MM.1S (cell line): ENCODE results near the gene TSHZ3.

Experiments
- DNase-seq: peaks from one replicate; pipeline ENCODE4 v3.0.0-alpha.2; 2015
- H2AFZ ChIP-seq: fragments of 300-600 bp; sonication (generic); 2 replicates; pipeline ENCODE4 v1.6.0; 2016; ENCODE audit warnings: antibody characterized with exemption, low read length
- H3F3A ChIP-seq: fragments of 300-600 bp; sonication (generic); 2 replicates; pipeline ENCODE4 v1.6.1; 2016; ENCODE audit warnings: mild to moderate bottlenecking, antibody characterized with exemption, low read length, moderate library complexity, mixed read lengths; ENCODE audit not compliant: insufficient read depth
- H3K27ac ChIP-seq: fragments of 300-600 bp; sonication (generic); 2 replicates; pipeline ENCODE4 v1.5.1; 2016; ENCODE audit warnings: mild to moderate bottlenecking, low read length
- H3K27me3 ChIP-seq: fragments of 300-600 bp; sonication (generic); replicated peaks from 2 replicates; pipeline ENCODE4 v1.6.0; 2016; ENCODE audit warnings: low read length; ENCODE audit not compliant: insufficient read depth
- H3K36me3 ChIP-seq: fragments of 300-600 bp; sonication (generic); replicated peaks from 2 replicates; pipeline ENCODE4 v1.6.1; 2016; ENCODE audit warnings: mild to moderate bottlenecking, low read length, mixed read lengths; ENCODE audit not compliant: insufficient read depth
- H3K4me1 ChIP-seq: fragments of 300-600 bp; sonication (generic); 2 replicates; pipeline ENCODE4 v1.6.1; 2016; ENCODE audit warnings: low read length, mixed read lengths
- H3K4me2 ChIP-seq: fragments of 300-600 bp; sonication (generic); 2 replicates; pipeline ENCODE4 v1.6.0; 2016; ENCODE audit warnings: low read depth, low read length
- H3K4me3 ChIP-seq: fragments of 300-600 bp; sonication (generic); 2 replicates; pipeline ENCODE4 v1.5.1; 2016; ENCODE audit warnings: low read length, mixed read lengths
- H3K79me2 ChIP-seq: fragments of 300-600 bp; sonication (generic); 2 replicates; pipeline ENCODE4 v1.6.1; 2016; ENCODE audit warnings: mixed run types, low read length, mixed read lengths
- H3K9ac ChIP-seq: fragments of 300-600 bp; sonication (generic); 2 replicates; pipeline ENCODE4 v1.6.1; 2016; ENCODE audit warnings: low read length, mixed read lengths
- H3K9me2 ChIP-seq: fragments of 300-600 bp; sonication (generic); replicated peaks from 2 replicates; pipeline ENCODE4 v1.6.1; 2016; ENCODE audit warnings: mild to moderate bottlenecking, low read length, mixed read lengths; ENCODE audit not compliant: insufficient read depth
- H3K9me3 ChIP-seq: fragments of 300-600 bp; sonication (generic); replicated peaks from 2 replicates; pipeline ENCODE4 v1.6.1; 2016; ENCODE audit warnings: mild to moderate bottlenecking, low read length, mixed read lengths; ENCODE audit not compliant: insufficient read depth
- H4K20me1 ChIP-seq: fragments of 300-600 bp; sonication (generic); 2 replicates; pipeline ENCODE4 v1.6.1; 2016; ENCODE audit warnings: mild to moderate bottlenecking, low read length, moderate library complexity, mixed read lengths; ENCODE audit not compliant: insufficient read depth
- CTCF ChIP-seq: fragments of 300-600 bp; sonication (generic); IDR thresholded peaks from 2 replicates; pipeline ENCODE4 v1.5.1; 2016; ENCODE audit warnings: antibody characterized with exemption, low read length, mixed read lengths
- EZH2 ChIP-seq: fragments of 300-600 bp; sonication (generic); optimal IDR thresholded peaks from 2 replicates; pipeline ENCODE3; 2017; ENCODE audit warnings: low read depth, mild to moderate bottlenecking, antibody characterized with exemption, low read length, mixed read lengths
- EZH2phosphoT487 ChIP-seq: fragments of 300-600 bp; sonication (generic); IDR thresholded peaks from 2 replicates; pipeline ENCODE4 v1.6.1; 2018; ENCODE audit warnings: antibody characterized with exemption, low read length

Gene TSHZ3

GRCh38 chr19:31370216-31370615, 21.0 kb upstream of the TSHZ3 start:
- Histone ChIP-seq H3K4me2 (no peak overlapping the region), H4K20me1 (no peaks in the 10 kb centered on the region), H3K27me3 (peaks cover 20% of the 10 kb centered on the region; the same call in 1 of the 2 replicates), H2AFZ (no peak overlapping the region), H3K79me2 (no peaks in the 10 kb centered on the region), H3K36me3 (no peaks in the 10 kb centered on the region), H3K9ac (no peak overlapping the region), H3K27ac (no peak overlapping the region), H3K9me2 (no peaks in the 10 kb centered on the region), H3K4me1 (no peaks in the 10 kb centered on the region), H3K9me3 (no peaks in the 10 kb centered on the region), H3F3A (no peaks in the 10 kb centered on the region), H3K4me3 (no peak overlapping the region)
- no peak for DNase-seq
- TF ChIP-seq EZH2: no peak
- TF ChIP-seq CTCF: no peak
- TF ChIP-seq EZH2phosphoT487: no peak

GRCh38 chr19:31364963-31365362, 15.7 kb upstream of the TSHZ3 start:
- Histone ChIP-seq H3K79me2 (no peaks in the 10 kb centered on the region), H3K4me2 (no peak overlapping the region), H3K9me3 (no peaks in the 10 kb centered on the region), H3K36me3 (no peaks in the 10 kb centered on the region), H3K4me1 (no peaks in the 10 kb centered on the region), H3K27ac (no peak overlapping the region), H2AFZ (no peak overlapping the region), H3K4me3 (no peak overlapping the region), H4K20me1 (no peaks in the 10 kb centered on the region), H3K9ac (no peak overlapping the region), H3K27me3 (peaks cover 56% of the 10 kb centered on the region), H3K9me2 (no peaks in the 10 kb centered on the region), H3F3A (no peaks in the 10 kb centered on the region)
- DNase-seq: no peak
- TF ChIP-seq CTCF (no peak), EZH2 (no peak), EZH2phosphoT487 (no peak)

- H3K79me2 ChIP-seq: no peaks in the 10 kb centered on the region
- H3K27me3 ChIP-seq: peaks cover 50% of the 10 kb centered on the region
- no peaks in the 10 kb centered on the region for H3K36me3 ChIP-seq
- H2AFZ ChIP-seq: no peak overlapping the region
- H3K4me2 ChIP-seq: no peak overlapping the region
- H3K9ac ChIP-seq: no peak overlapping the region
- no peak for TF ChIP-seq EZH2
- no peak for TF ChIP-seq CTCF
- TF ChIP-seq EZH2phosphoT487: no peak
- H3K27ac ChIP-seq: no peak overlapping the region
- no peaks in the 10 kb centered on the region for H3F3A ChIP-seq
- H4K20me1 ChIP-seq: no peaks in the 10 kb centered on the region
- H3K4me3 ChIP-seq: no peak overlapping the region
- no peak for DNase-seq
- no peaks in the 10 kb centered on the region for H3K4me1 ChIP-seq
- H3K9me3 ChIP-seq: no peaks in the 10 kb centered on the region
- no peaks in the 10 kb centered on the region for H3K9me2 ChIP-seq
Observed at GRCh38 chr19:31361728-31362127, 12.5 kb upstream of the TSHZ3 start.

- Histone ChIP-seq H3K27ac (no peak overlapping the region), H3K36me3 (no peaks in the 10 kb centered on the region), H3K4me2 (no peak overlapping the region), H3K9me3 (no peaks in the 10 kb centered on the region), H2AFZ (no peak overlapping the region), H3K9ac (no peak overlapping the region), H4K20me1 (no peaks in the 10 kb centered on the region), H3F3A (no peaks in the 10 kb centered on the region), H3K4me1 (no peaks in the 10 kb centered on the region), H3K4me3 (no peak overlapping the region), H3K9me2 (no peaks in the 10 kb centered on the region), H3K27me3 (peaks cover 65% of the 10 kb centered on the region), H3K79me2 (no peaks in the 10 kb centered on the region)
- TF ChIP-seq CTCF: no peak
- TF ChIP-seq EZH2: no peak
- TF ChIP-seq EZH2phosphoT487: no peak
- DNase-seq: no peak
Observed at GRCh38 chr19:31357315-31357673, 8.1 kb upstream of the TSHZ3 start.
